Stimulated activated CD4-positive, alpha-beta T cell treated with anti-CD3 and anti-CD28 coated beads, Interleukin-4, amount 100 ng/mL, for 24 hours (primary cell): ENCODE data around the gene UQCC2.

Experiments used
- DNase-seq: peaks from one replicate; pipeline ENCODE4 v3.0.0-alpha.2; 2020

The UQCC2 gene

DNA sequence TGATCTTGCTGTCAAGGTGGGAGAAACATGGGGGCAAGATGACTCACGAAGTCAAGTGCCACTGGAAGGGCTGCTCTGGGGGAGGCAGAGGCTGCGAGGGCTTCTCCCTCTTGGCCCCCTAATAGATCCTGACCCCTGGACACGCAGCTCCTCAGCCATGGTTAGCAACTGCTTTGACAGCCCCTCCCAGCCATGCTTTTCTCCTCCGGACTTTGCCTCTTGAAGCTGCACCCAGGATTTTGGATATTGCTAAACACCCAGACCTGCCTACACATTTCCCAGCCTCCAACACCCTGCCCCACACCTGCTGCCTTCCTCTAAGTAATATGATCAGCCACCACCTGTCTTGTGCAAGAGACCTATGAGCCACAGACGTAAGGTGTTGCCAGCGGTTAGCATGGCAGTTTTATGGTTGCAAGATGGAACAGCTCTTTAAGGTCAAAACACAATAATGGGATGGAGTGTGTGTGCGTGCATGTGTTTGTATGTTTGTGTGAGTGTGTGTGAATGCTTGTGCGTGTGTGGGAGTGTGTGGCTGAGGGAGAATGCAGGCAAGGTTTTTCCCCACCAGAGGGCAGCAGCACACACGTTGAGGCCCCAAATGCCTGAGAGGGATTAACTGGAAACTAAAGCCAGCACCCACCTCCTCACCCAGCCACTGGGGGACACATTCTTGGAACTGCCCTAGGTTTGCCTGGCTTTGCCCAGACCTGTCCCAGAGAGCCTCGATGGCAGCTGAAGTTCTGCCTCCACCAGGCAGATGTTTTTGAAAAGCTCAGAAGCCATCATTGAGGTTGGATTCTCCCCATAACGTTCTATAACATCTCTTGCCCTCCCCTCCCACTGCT, 32.7 kb upstream of the UQCC2 start:
- DNase-seq, result peak; percentile 80

DNA sequence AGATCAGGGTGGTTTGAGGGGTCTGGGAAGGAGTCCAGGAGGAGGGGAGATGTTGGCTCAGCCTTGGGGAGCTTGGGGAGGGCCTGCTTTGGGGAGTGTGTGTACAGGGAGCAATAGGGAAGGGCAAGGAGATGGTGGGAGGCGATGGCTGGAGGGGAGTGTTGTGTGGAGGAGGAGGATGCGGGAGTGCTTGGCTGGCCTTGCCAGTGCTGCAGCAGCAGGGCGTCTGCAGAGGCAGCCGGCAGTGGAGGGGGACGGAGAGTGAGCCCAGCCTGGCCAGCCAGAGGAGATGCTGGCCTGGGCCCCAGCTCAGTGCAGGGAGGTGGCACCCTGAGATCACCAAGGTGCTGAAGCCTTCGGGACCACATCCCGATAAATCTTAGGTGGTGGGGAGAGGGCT, 31.3 kb upstream of the UQCC2 start:
- no peak for DNase-seq

- DNase-seq, result no peak
Measured at GRCh38 chr6:33742092-33742491, 30.6 kb upstream of the UQCC2 start.

- DNase-seq, result no peak
Measured at GRCh38 chr6:33740794-33741193, 29.3 kb upstream of the UQCC2 start.

DNA sequence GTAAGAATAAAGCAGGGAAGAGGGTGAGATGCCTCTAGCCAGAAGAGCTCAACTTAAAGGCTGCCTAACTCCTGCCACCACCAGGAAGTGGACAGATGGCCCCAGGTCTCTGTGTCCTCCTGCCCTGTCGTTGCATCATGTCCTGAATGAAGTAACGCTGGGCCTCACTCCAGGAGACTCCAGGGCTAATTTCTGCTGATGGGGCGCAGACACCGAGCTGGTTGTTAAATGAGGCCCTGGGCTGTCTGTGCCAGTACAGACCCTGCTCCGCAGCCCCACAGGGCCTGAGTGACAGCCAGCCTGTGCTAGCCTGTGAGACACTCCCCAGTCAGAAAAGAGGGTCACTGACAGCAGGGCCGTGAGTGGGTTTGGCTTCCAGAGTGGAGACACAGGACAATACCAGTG, 28.7 kb upstream of the UQCC2 start:
- no peak for DNase-seq

GRCh38 chr6:33739571-33739970, 28.1 kb upstream of the UQCC2 start:
- no peak for DNase-seq

DNA sequence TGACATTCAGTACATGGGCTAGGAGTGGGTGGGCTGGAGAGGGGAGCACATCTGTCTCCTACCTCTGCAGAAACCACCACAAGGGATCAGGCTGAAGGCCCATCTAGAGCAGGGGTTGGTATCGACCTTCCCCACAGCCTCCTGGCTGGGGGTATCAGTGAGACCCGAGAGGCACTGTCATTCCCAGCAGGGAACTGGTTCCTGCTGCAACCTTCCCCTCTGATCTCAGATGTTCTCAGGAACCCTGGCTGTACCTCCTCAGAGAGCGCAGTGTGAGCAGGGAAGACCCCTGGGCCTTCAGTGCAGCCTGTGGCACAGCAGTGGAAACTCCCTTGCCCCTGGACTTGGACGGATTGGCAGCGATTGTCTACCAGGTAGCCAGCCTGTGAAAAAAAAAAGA, 27.4 kb upstream of the UQCC2 start:
- DNase-seq, result no peak

- DNase-seq, result no peak
Measured at GRCh38 chr6:33738153-33738552, 26.7 kb upstream of the UQCC2 start.

- no peak for DNase-seq
Measured at GRCh38 chr6:33737267-33738026, 25.9 kb upstream of the UQCC2 start.

DNA sequence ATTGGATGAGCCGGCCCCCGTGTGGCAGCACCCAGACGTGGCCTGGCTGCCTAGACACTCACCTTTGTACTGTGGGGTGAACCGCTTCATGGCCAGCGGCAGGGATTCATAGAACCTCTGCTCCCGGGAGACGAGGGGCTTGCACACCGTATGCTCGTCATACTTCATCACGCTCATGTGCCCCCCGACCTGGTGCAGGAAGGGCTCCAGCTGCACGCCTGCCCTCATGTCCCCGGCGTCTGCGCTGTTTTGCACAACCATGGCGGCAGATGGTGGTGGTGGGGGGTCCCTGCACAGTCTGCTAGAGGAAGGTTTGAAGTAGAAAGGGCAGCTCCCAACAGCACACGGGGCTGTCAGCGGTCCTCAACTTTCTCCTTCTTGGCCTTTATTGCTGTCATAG, 23.7 kb upstream of the UQCC2 start:
- no peak for DNase-seq

DNA sequence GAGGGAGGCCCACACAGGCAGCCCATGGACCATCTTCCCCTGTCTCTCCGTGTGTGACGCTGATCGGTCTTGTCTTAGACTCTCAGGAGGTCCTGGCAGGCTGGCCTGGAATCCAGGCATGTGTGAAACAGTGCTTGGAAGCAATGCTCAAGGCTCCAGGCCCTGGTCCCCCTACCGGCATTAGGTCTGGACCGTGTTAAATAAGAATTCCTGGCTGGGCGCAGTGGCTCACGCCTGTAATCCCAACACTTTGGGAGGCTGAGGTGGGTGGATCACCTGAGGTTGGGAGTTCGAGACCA, 22.2 kb upstream of the UQCC2 start:
- no peak for DNase-seq

- DNase-seq, result no peak
Measured at GRCh38 chr6:33732817-33733708, 21.6 kb upstream of the UQCC2 start.

DNA sequence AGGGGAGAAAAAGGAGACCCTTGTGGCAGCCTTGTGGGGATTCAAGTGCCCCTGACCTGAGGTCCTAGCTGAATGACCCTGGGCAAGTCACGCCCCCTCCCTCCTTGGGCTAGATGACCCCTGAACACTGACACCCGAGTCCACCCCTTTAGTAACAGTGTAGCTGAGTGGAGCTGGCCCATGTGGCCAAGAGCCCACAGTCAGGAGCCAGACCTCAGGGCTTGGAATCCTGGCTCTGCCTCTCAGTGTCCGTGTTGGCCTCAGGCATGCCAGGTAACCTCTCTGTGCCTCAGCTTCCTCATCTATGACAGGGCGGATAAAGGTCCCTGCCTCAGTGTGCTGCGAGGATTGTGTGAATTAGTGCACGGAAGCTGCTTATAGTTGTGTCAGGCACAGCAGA, 20.9 kb upstream of the UQCC2 start:
- DNase-seq, result no peak

DNA sequence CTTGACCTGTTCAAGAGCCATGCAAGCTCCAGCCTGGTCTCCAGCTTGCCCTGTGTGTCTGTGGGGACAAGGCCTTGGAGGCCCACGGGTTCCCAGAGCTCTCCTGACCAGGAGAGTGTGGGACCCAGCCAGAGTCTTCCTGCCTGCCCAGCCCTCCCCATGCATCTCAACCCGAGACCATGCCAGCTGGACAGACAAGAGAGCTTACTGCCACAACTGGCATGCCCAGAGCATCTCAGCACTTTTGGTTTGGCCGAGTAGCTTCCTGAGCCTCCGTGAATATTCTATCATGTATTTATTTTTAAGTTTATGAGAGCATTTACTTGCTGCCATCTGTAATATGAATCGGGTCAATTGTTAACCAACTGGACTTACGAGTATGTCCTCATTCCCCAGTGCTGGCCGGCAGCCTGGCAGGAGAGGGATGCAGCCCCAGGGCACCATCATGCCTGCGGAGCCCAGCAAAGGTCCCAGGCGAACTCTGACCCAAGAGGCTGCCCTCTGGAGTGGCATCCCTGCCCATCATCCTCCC, 20.3 kb upstream of the UQCC2 start:
- DNase-seq, result no peak

GRCh38 chr6:33731035-33731434, 19.5 kb upstream of the UQCC2 start:
- DNase-seq, result no peak

DNA sequence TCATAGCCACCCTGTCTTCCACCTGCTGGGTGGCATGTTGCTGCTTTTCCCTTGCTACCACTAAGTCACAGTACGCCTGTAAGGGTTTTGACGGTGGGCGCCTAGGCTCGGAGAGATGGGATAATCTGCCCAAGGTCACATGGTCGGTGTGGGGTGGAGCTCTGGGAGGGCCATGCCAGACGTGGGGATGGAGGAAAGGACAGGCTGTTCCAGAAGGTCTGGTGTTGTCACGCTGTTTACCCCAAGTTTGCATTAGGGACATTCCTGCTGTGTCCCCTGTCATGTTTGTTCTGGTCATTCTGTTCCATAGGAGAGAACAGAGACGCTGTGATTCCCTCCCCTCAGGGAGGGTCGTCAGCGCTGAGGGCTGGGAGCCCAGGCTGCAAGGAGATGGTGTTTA, 19.1 kb upstream of the UQCC2 start:
- DNase-seq, result no peak

DNA sequence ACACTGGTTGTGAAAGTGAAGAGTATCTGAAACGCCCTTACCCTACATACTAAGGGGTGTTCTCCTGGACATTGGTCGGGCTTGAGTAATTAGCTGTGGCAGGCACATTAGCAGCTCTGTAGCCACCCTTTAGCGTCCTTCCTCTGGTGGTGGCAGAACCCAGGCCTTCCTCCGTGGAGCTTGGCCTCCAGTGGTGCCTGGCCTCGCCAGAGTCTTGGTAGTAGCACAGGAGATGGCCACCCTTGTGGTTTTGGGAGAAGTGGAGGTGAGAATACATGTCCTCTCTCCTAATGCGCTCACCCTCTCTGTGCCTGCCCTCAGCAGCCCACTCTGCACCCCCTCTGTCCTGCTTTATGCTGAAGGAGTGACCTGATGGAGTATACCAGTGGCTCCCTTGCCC, 17.6 kb upstream of the UQCC2 start:
- no peak for DNase-seq

GRCh38 chr6:33728438-33728837, 16.9 kb upstream of the UQCC2 start:
- DNase-seq, result no peak

GRCh38 chr6:33727932-33728331, 16.4 kb upstream of the UQCC2 start:
- DNase-seq, result no peak

DNA sequence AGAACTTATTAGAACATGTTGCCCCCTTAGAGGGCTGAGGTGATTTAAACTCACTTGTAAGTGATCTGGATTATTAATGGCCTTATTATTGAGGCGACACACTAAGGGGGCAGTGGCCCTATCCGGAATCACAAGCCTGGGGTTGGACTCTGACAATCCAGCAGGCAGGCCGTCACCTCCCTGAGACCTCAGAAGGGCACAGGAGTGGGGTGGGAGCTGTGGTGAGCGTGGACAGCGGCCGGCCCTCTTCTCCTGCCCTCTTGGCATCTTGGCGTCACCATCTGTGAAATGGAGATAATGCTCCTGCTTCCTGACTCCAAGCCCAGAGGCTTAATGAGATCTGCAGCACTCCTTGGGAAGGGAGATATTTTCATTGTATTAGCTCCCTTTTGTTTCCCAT, 15.6 kb upstream of the UQCC2 start:
- no peak for DNase-seq

DNA sequence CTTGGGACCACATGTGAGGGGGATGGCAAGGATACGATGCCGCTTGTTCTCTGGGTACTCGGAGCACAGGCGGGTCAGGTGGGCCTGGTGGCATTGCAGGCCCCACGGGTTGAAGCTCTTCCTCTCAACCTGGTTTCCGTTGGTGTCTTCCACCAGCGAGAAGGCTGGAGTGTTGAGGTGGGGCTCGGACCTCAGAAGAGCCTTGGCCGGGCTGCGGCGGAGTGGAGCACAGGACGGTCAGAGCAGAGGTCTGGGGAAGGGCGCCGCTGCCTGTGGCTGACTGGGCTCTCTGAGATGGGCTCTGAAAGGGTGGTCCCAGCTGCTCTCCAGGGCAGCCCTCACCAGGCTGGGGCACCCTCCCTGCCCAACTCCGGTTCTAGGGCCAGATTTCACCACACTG, 15.2 kb upstream of the UQCC2 start:
- no peak for DNase-seq

DNA sequence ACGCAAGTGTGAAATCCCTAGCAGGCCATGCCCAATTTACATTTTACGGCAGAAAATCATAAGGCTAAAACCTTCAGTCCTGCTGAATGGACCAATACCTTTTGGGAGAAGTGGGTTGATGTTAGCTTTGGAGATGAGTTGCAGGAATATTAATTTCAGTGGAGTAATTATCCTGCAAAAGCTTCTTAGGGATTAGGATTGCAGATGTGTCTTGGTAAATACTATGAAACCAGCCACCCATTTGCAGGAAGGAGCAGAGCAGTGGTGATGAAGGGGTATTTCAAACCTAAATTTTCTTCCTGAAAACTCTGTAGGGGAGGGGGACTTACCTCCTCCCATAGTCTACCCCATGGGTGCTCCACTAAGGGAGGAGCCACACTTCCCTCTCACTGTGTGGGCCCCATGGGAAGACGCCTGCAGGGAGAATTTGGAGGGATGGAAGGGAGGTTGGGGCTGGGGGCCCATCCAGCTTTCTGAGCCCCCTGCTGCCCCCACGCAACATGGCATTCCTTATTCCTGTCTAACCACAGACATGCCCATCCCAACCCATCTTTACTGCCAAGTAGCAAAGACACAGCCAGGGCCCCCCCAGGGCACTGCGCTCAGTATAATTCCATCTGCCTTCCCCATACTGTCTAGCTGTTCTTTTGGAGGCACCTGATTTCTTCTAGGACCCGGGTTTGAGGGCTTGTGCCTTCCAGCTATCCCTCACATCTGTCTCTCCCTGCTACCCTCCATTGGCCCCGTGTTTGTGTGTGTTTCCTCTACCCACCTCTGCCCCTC, 14.6 kb upstream of the UQCC2 start:
- DNase-seq, result no peak

DNA sequence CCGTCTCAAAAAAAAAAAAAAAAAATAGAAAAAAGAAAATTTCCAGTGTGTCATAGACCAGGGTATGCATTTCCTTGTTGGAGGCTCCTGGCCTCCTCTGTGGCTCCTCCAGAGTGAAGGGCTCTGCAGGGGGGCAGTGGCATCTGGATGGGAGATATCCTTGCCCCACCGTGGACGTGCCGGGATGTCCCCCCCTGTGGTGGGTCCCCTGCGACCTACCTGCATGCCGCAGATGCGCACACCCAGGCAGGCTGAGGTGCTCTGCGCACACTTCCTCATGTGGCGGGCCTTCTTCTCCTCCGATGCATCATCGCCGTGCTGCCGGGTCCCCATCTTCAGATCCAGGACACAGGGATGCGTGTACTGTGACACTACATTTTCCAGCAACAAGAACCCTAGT, 13.7 kb upstream of the UQCC2 start:
- DNase-seq, result no peak
